GDM1 (cell line): ENCODE results near the gene TTC21A.

Source experiments
- DNase-seq: peaks from one replicate; lab custom pipeline; 2025; lab: John Stamatoyannopoulos, UW

The TTC21A gene

GRCh38 chr3:39177708-39178332 is 70.3 kb downstream of the TTC21A start:
- DNase-seq, result peak; percentile 69

DNA sequence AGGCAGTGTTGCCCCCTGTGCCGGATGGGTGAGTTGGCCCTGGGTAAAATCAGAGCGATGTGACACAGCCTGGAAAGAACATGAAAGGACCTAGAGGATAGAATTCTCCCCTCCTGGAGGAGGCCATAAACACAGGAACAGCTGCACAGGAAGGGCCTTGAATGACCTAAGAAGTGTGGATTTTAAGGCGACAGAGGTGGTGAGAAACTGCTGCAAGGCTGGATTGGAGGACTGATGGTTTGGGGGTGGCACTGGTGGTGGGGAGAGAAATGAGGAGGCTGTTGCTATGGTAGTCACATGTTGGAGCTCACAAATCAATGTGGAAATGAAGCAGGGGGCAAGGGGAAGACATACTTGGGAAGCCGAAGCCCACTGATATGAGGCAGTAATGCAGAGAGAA is 71.1 kb downstream of the TTC21A start:
- no peak for DNase-seq

DNA sequence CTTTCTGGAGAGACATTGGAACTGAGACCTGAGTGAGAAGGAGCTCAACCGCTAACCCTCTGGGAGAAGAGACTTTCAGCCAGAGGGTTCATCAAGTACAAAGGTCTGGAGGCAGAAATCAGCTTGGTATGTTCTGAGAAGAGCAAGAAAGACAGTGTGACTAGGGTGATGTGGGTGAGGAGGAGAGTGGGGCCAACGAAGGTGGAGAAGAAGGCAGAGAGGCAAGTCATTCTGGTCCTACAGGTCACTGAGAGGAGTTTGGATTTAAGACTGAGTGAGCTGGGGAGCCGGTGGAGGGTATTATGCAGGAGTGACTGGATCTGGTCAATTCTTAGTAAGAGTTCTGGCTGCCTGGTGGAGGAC is 72.7 kb downstream of the TTC21A start:
- no peak for DNase-seq

DNA sequence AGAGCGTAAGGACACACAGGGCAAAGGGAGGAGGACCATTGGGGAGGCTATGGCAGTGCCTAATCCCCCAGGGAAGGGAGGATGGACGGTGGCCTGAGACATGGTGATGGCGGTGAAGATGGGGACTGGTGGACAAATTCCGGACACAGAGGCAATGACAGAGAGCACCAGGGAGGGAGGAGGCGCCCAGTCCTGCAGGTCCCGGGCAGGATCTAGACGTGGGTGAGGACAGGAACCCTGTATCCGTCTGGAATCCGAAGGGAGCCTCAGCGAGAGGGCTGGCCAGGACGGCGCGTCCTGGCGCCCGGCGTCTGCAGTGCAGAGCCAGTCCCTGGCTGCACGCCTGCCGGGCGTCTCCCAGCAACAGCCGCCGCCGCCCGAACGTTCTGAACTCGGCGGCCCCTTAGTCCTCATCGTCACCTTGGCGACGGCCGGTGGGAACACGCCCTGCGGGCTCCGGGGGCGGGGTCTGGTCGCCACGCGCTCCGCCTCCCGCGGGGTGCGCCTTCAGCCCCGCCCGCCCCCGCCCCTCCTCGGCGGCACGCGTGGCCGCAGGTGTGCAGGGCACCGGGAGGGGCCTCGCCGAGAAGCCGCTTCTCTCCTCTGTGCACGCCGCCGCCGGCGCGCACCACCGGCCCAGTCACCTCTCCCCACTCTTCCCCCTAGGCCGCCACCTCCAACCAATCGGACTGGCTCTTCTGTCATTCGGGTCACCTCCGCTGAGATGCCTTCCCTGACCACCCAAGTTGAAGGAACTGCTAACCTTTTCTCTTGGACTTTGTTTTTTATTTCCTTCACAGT is 73.3 kb downstream of the TTC21A start:
- peak; percentile 63 for DNase-seq

GRCh38 chr3:39181408-39182335 is 74.2 kb downstream of the TTC21A start:
- no peak for DNase-seq

DNA sequence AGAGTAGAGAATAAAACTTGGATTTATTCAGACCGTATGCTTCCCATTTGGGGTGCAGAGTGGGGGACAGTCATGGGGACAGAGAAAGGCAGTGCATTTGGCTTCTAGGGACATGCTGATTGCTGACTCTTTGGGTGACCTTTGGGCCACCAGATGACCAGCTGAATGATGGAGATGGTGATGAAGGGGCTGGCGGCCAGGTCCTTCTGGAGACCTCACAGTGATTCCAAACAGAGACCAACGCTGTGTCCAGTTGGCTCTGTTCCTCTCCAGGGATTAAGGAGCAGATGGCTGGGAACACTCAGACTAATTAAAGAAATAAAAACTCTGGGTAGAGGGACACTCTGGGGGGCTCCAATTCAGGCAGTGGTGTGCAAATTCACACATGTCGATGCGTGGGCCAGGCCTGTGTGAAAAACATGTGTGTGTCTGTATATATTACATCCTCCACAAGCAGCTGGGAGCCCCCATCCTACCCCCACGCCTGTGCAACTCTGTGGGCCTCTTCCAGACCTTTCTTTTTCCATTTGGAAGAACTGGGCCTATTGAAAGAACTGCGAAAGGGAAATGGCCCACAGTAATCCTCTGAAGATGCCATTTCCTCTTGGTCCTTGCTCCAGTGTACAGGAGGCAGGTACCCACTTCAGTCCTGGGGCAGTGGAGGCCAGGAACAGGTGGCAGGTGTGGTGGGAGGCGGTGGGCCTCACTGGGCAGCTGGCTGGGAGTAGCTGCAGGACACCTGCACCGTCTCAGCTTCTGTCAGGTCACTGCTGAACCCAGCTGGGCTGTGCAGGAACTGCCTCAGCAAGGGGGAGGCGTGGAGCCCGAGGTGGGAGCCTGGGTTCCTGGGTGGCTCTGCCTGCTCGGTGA is 76.0 kb downstream of the TTC21A start:
- no peak for DNase-seq

DNA sequence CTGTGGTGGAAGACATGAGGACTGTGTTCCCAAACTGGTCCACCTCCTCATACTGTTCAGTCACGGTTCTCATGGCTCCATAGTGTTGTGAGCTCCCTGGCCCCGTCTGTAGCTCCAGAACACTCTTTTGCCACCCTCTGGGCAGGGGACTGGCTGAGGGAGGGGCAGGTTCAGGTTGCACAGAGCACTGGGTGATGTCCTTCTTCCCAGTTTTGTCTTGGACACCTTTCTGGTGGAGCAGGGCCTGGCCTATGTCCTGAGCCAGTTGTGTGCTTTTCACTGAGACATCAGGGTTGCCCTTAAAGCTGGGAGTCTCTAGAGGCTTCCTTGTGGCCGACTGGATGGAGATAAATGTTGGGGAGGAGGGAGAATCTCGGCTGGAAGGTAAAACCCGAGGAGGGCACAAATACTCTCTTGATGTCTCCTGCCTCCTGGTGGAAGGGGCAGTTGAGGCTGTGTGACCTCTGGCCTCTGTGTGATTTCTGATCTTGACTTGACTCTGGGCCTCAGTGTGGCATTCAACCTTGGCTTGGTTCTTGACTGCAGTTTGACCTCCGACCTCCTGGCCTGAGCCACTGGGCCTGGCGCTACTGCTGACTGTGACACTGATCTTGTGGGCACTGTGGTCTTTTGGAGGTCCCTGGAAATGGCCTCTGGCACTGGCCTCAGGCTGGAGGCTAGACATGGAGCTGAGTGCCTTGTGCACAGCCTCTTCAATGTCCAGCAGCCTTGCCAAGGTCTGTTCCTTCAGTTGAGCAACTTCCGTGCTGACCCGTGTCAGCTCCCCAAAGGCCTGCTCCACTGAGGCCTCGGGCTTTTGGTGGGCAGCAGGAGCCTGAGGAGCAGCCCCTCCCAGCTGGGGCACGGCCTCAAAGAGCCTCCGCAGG is 76.8 kb downstream of the TTC21A start:
- DNase-seq, result no peak

- DNase-seq, result no peak
These were observed 77.4 kb downstream of the TTC21A start for GRCh38 chr3:39184968-39185285.

DNA sequence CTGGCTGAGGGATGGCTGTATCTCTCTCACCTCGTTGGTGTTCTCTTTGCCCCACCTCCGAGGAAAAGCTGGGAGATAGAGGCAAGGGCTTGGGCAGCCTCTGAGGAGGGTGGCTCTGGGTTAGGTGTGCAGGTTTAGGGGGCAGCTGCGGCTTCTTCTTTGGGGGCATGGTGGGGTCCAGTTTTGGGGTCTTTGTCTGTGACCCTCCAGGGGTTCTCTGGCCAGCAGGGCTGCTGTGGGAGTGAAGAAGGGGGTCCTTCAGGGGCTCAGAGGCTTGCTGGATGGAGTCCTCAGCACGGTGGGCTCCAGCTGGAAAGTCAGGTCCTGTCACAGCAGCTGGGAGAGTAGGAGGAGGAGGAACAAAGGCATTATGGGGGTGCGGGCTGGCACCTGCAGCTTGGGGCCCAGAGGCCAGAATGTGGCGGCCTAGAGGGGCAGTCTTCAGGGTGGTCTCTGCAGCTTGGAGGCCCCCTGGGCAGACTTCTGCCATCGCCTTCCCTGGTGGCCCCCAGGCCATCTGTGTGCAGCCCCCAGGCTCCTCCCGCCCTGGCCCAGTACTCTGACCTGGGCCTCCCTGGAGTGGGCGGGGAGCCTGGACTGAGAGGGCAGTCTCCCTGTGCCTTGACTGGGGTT is 78.0 kb downstream of the TTC21A start:
- DNase-seq, result no peak

- DNase-seq, result no peak
These were observed 78.6 kb downstream of the TTC21A start for GRCh38 chr3:39185959-39186691.

- no peak for DNase-seq
These were observed 79.2 kb downstream of the TTC21A start for GRCh38 chr3:39186692-39187151.

- DNase-seq, result no peak
These were observed 80.1 kb downstream of the TTC21A start for GRCh38 chr3:39187372-39188155.
